Karpas-422 (cell line): ENCODE results near the gene CADPS. TPM values are rescaled to one million over a fixed set of nuclear protein-coding genes. Genes with fewer than 3 reads are reported as not detected.

ENCODE experiments used
- DNase-seq: peaks from one replicate; pipeline ENCODE4 v3.0.0-alpha.2; 2015
- H2AFZ ChIP-seq: fragments of 200-600 bp; sonication (generic); 2 replicates; pipeline ENCODE4 v1.6.1; 2014; ENCODE audit warnings: antibody characterized with exemption, low read length, mixed read lengths
- H3K27ac ChIP-seq: fragments of 200-600 bp; sonication (generic); 2 replicates; pipeline ENCODE4 v1.5.1; 2014; ENCODE audit warnings: mild to moderate bottlenecking, low read length, moderate library complexity
- H3K27me3 ChIP-seq: fragments of 200-600 bp; sonication (generic); 2 replicates; pipeline ENCODE4 v1.6.1; 2014; ENCODE audit warnings: low read length, mixed read lengths
- H3K36me3 ChIP-seq: fragments of 200-600 bp; sonication (generic); 2 replicates; pipeline ENCODE4 v1.6.1; 2014; ENCODE audit warnings: low read length, mixed read lengths; ENCODE audit not compliant: insufficient read depth
- H3K4me1 ChIP-seq: fragments of 200-600 bp; sonication (generic); 2 replicates; pipeline ENCODE4 v1.6.1; 2014; ENCODE audit warnings: mild to moderate bottlenecking, low read length, mixed read lengths
- H3K4me2 ChIP-seq: fragments of 200-600 bp; sonication (generic); 2 replicates; pipeline ENCODE4 v1.6.1; 2014; ENCODE audit warnings: low read length, low read depth, mild to moderate bottlenecking; ENCODE audit not compliant: poor library complexity, severe bottlenecking
- H3K4me3 ChIP-seq: fragments of 200-600 bp; sonication (generic); 2 replicates; pipeline ENCODE4 v1.5.1; 2014; ENCODE audit warnings: mild to moderate bottlenecking, antibody characterized with exemption, low read length, mixed read lengths
- H3K79me2 ChIP-seq: fragments of 200-600 bp; sonication (generic); 2 replicates; pipeline ENCODE4 v1.6.1; 2014; ENCODE audit warnings: mild to moderate bottlenecking, low read length, mixed read lengths
- H3K9ac ChIP-seq: fragments of 200-600 bp; sonication (generic); 2 replicates; pipeline ENCODE4 v1.6.0; 2014; ENCODE audit warnings: low read length
- H3K9me2 ChIP-seq: fragments of 200-600 bp; sonication (generic), shearing (Covaris generic); replicated peaks from 2 replicates; pipeline ENCODE4 v1.6.0; 2014; ENCODE audit warnings: mild to moderate bottlenecking, low read length, moderate library complexity; ENCODE audit not compliant: insufficient read depth
- H3K9me3 ChIP-seq: fragments of 300-700, 200-600 bp; sonication (generic); 2 replicates; pipeline ENCODE4 v1.6.1; 2014; ENCODE audit warnings: low read length, mixed read lengths
- H4K20me1 ChIP-seq: fragments of 200-600 bp; sonication (generic); 2 replicates; pipeline ENCODE4 v1.6.1; 2014; ENCODE audit warnings: mild to moderate bottlenecking, antibody characterized with exemption, low read length, low read depth; ENCODE audit not compliant: insufficient read depth
- total RNA-seq: library from RNA; depleted of rRNA; stranded (reverse); fragments of >200 nt; shearing (Covaris generic); gene quantifications from 2 replicates; pipeline ENCODE4 v1.2.3, GENCODE V29; 2014; ENCODE audit warnings: low replicate concordance

CADPS gene
- total RNA-seq, 1 experiment from 2014 or later = 1.9 TPM

GRCh38 chr3:62453448-62453847, 421.8 kb downstream of the CADPS start:
- Histone ChIP-seq H4K20me1 (no peaks in the 10 kb centered on the region), H2AFZ (no peak overlapping the region), H3K4me2 (no peak overlapping the region), H3K27ac (no peak overlapping the region), H3K9me3 (no peaks in the 10 kb centered on the region), H3K79me2 (no peaks in the 10 kb centered on the region), H3K36me3 (no peaks in the 10 kb centered on the region), H3K9me2 (no peaks in the 10 kb centered on the region), H3K9ac (no peak overlapping the region), H3K27me3 (no peaks in the 10 kb centered on the region), H3K4me3 (no peak overlapping the region), H3K4me1 (no peaks in the 10 kb centered on the region)
- DNase-seq = no peak

GRCh38 chr3:62451211-62451887, 423.9 kb downstream of the CADPS start:
- no peaks in the 10 kb centered on the region for H3K9me2 ChIP-seq
- no peak overlapping the region for H3K27ac ChIP-seq
- H3K4me3 ChIP-seq = no peak overlapping the region
- H3K36me3 ChIP-seq = no peaks in the 10 kb centered on the region
- DNase-seq = no peak
- no peaks in the 10 kb centered on the region for H3K9me3 ChIP-seq
- H3K27me3 ChIP-seq = no peaks in the 10 kb centered on the region
- no peaks in the 10 kb centered on the region for H4K20me1 ChIP-seq
- H3K4me1 ChIP-seq = no peaks in the 10 kb centered on the region
- no peak overlapping the region for H3K9ac ChIP-seq
- no peak overlapping the region for H3K4me2 ChIP-seq
- no peak overlapping the region for H2AFZ ChIP-seq
- H3K79me2 ChIP-seq = no peaks in the 10 kb centered on the region

GRCh38 chr3:62446337-62446940, 428.8 kb downstream of the CADPS start:
- no peak for DNase-seq

GRCh38 chr3:62445275-62445674, 429.9 kb downstream of the CADPS start:
- Histone ChIP-seq H3K4me2 (peak overlapping the region; percentile 24), H4K20me1 (no peaks in the 10 kb centered on the region), H3K27ac (no peak overlapping the region), H3K4me1 (no peaks in the 10 kb centered on the region), H2AFZ (no peak overlapping the region), H3K79me2 (no peaks in the 10 kb centered on the region), H3K9ac (no peak overlapping the region), H3K9me3 (no peaks in the 10 kb centered on the region), H3K36me3 (no peaks in the 10 kb centered on the region), H3K9me2 (no peaks in the 10 kb centered on the region), H3K27me3 (no peaks in the 10 kb centered on the region), H3K4me3 (no peak overlapping the region)
- DNase-seq = no peak

More at GRCh38 chr3:62446337-62446940, 428.8 kb downstream of the CADPS start:
- no peak overlapping the region for H3K4me2 ChIP-seq
- no peak overlapping the region for H3K4me3 ChIP-seq
- no peaks in the 10 kb centered on the region for H4K20me1 ChIP-seq
- H3K9me3 ChIP-seq = no peaks in the 10 kb centered on the region
- H3K27me3 ChIP-seq = no peaks in the 10 kb centered on the region
- H3K79me2 ChIP-seq = no peaks in the 10 kb centered on the region
- H3K27ac ChIP-seq = no peak overlapping the region
- no peaks in the 10 kb centered on the region for H3K4me1 ChIP-seq
- H3K9ac ChIP-seq = no peak overlapping the region
- H3K36me3 ChIP-seq = no peaks in the 10 kb centered on the region
- H3K9me2 ChIP-seq = no peaks in the 10 kb centered on the region
- H2AFZ ChIP-seq = no peak overlapping the region

GRCh38 chr3:62439978-62440377, 435.2 kb downstream of the CADPS start:
- Histone ChIP-seq H3K9me3 (no peaks in the 10 kb centered on the region), H3K9me2 (no peaks in the 10 kb centered on the region), H3K4me3 (no peak overlapping the region), H3K4me1 (no peaks in the 10 kb centered on the region), H3K27me3 (no peaks in the 10 kb centered on the region), H3K36me3 (no peaks in the 10 kb centered on the region), H4K20me1 (no peaks in the 10 kb centered on the region), H3K9ac (no peak overlapping the region), H3K4me2 (no peak overlapping the region), H3K79me2 (no peaks in the 10 kb centered on the region), H2AFZ (no peak overlapping the region), H3K27ac (no peak overlapping the region)
- DNase-seq = no peak

- H3K4me3 ChIP-seq = no peak overlapping the region
- no peak overlapping the region for H3K9ac ChIP-seq
- no peak overlapping the region for H2AFZ ChIP-seq
- no peaks in the 10 kb centered on the region for H3K9me3 ChIP-seq
- no peaks in the 10 kb centered on the region for H3K36me3 ChIP-seq
- no peaks in the 10 kb centered on the region for H3K9me2 ChIP-seq
- H3K27ac ChIP-seq = no peak overlapping the region
- H4K20me1 ChIP-seq = no peaks in the 10 kb centered on the region
- H3K4me2 ChIP-seq = no peak overlapping the region
- no peaks in the 10 kb centered on the region for H3K4me1 ChIP-seq
- H3K79me2 ChIP-seq = no peaks in the 10 kb centered on the region
- no peaks in the 10 kb centered on the region for H3K27me3 ChIP-seq
- no peak for DNase-seq
These were observed 435.9 kb downstream of the CADPS start for GRCh38 chr3:62439176-62439813.

- H3K4me3 ChIP-seq = no peak overlapping the region
- no peaks in the 10 kb centered on the region for H3K9me3 ChIP-seq
- H3K27me3 ChIP-seq = no peaks in the 10 kb centered on the region
- H3K4me1 ChIP-seq = no peaks in the 10 kb centered on the region
- no peak overlapping the region for H3K9ac ChIP-seq
- H4K20me1 ChIP-seq = no peaks in the 10 kb centered on the region
- H3K36me3 ChIP-seq = no peaks in the 10 kb centered on the region
- H3K4me2 ChIP-seq = no peak overlapping the region
- no peaks in the 10 kb centered on the region for H3K9me2 ChIP-seq
- H2AFZ ChIP-seq = no peak overlapping the region
- no peaks in the 10 kb centered on the region for H3K79me2 ChIP-seq
- no peak for DNase-seq
- H3K27ac ChIP-seq = no peak overlapping the region
These were observed 438.4 kb downstream of the CADPS start for GRCh38 chr3:62436785-62437184.

- Histone ChIP-seq H3K36me3 (no peaks in the 10 kb centered on the region), H3K4me3 (no peak overlapping the region), H3K27me3 (no peaks in the 10 kb centered on the region), H3K9me3 (no peaks in the 10 kb centered on the region), H3K9me2 (no peaks in the 10 kb centered on the region), H3K27ac (no peak overlapping the region), H3K79me2 (no peaks in the 10 kb centered on the region), H3K4me2 (no peak overlapping the region), H4K20me1 (no peaks in the 10 kb centered on the region), H2AFZ (no peak overlapping the region), H3K4me1 (no peaks in the 10 kb centered on the region), H3K9ac (no peak overlapping the region)
- DNase-seq = no peak
These were observed 441.8 kb downstream of the CADPS start for GRCh38 chr3:62433396-62433795.
